ENCODE data around the gene SLC36A1.
"Not testable (repeated sequence)": the region's sequence is repeated elsewhere in the genome, so short reads cannot be mapped to it uniquely, and the experiment has no call there.

The SLC36A1 gene

GRCh38 chr5:151491062-151491461 lies 43.7 kb downstream of the SLC36A1 start:
- DNase-seq = no peak

GRCh38 chr5:151492729-151493128 lies 45.3 kb downstream of the SLC36A1 start:
- DNase-seq = no peak

- DNase-seq = no peak
Measured at GRCh38 chr5:151493665-151494064, 46.3 kb downstream of the SLC36A1 start.

- DNase-seq = no peak
Measured at GRCh38 chr5:151495320-151495719, 47.9 kb downstream of the SLC36A1 start.

GRCh38 chr5:151496041-151496484 lies 48.7 kb downstream of the SLC36A1 start:
- DNase-seq = no peak

GRCh38 chr5:151497391-151498002 lies 50.1 kb downstream of the SLC36A1 start:
- DNase-seq = no peak

GRCh38 chr5:151498395-151499155 lies 51.2 kb downstream of the SLC36A1 start:
- DNase-seq = no peak

- DNase-seq = no peak
Measured at GRCh38 chr5:151499501-151500035, 52.2 kb downstream of the SLC36A1 start.

GRCh38 chr5:151504006-151504405 lies 56.6 kb downstream of the SLC36A1 start:
- no peak for DNase-seq

- not testable (repeated sequence) for DNase-seq
Measured at GRCh38 chr5:151508308-151508707, 60.9 kb downstream of the SLC36A1 start.

GRCh38 chr5:151509231-151509630 lies 61.8 kb downstream of the SLC36A1 start:
- no peak for DNase-seq

- no peak for DNase-seq
Measured at GRCh38 chr5:151509836-151510235, 62.4 kb downstream of the SLC36A1 start.

GRCh38 chr5:151517122-151517920 lies 69.9 kb downstream of the SLC36A1 start:
- no peak for DNase-seq

- DNase-seq = no peak
Measured at GRCh38 chr5:151520294-151520693, 72.9 kb downstream of the SLC36A1 start.

- DNase-seq = no peak
Measured at GRCh38 chr5:151522226-151522625, 74.8 kb downstream of the SLC36A1 start.

- no peak for DNase-seq
Measured at GRCh38 chr5:151523335-151523734, 75.9 kb downstream of the SLC36A1 start.

- no peak for DNase-seq
Measured at GRCh38 chr5:151528153-151528552, 80.8 kb downstream of the SLC36A1 start.

- DNase-seq = no peak
Measured at GRCh38 chr5:151528996-151529395, 81.6 kb downstream of the SLC36A1 start.

- no peak for DNase-seq
Measured at GRCh38 chr5:151531581-151531980, 84.2 kb downstream of the SLC36A1 start.

- no peak for DNase-seq
Measured at GRCh38 chr5:151532416-151532815, 85.0 kb downstream of the SLC36A1 start.

GRCh38 chr5:151534350-151534749 lies 86.9 kb downstream of the SLC36A1 start:
- DNase-seq = no peak

- DNase-seq = no peak
Measured at GRCh38 chr5:151537044-151537443, 89.6 kb downstream of the SLC36A1 start.

GRCh38 chr5:151541571-151541970 lies 94.2 kb downstream of the SLC36A1 start:
- no peak for DNase-seq
